OCI-LY1 (cell line): ENCODE data around the gene NEUROD2.

Source experiments
- CTCF ChIP-seq: fragments of 200-600 bp; sonication (generic), shearing (Covaris generic); IDR thresholded peaks from 2 replicates; pipeline ENCODE4 v1.5.1; 2017; ENCODE audit warnings: mild to moderate bottlenecking, antibody characterized with exemption, low read length, moderate library complexity, mixed read lengths
- EZH2 ChIP-seq: fragments of 200-600 bp; sonication (generic), shearing (Covaris generic); IDR thresholded peaks from 2 replicates; pipeline ENCODE4 v1.8.0; 2017; ENCODE audit warnings: borderline replicate concordance, mixed run types, mild to moderate bottlenecking, antibody characterized with exemption, low read length, moderate library complexity, mixed read lengths

- TF ChIP-seq CTCF (no peak), EZH2 (no peak)
These were observed 47.4 kb upstream of the NEUROD2 start for GRCh38 chr17:39655105-39655504.
